ENCODE data around the gene ALOXE3.
"Not testable (repeated sequence)": the region's sequence is repeated elsewhere in the genome, so short reads cannot be mapped to it uniquely, and the experiment has no call there.

ALOXE3 gene

DNA sequence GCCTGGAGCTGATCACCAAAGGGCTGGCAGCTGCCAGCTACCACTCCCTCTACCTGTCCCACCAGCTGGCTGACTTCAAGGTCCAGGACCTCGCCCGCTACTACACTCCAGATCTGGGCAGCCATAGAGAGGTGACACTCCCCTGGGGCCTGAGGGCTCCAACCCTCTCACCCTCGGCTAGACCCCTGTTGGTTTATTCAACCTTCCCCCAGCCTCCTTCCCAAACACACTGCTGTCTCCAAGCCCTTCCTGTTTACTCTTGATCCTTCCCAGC, 48.8 kb downstream of the ALOXE3 start:
- Histone ChIP-seq H3K4me3 (ENCODE audit: low read depth in 1 of 2, low read length in 2 of 2) (no peak overlapping the region), H3K4me1 (ENCODE audit: insufficient read depth, low read length) (peaks cover 15% of the 10 kb centered on the region), H3K27me3 (ENCODE audit: control insufficient read depth in 1 of 2, insufficient read depth in 2 of 2, low read length in 2 of 2) (peaks cover 30 to 41% of the 10 kb centered on the region in 2 donors), H3K27ac (ENCODE audit: low read depth, low read length) (no peak overlapping the region), H3K9ac (ENCODE audit: low read length) (no peak overlapping the region), H3K9me3 (ENCODE audit: low read length) (no peaks in the 10 kb centered on the region), H3K36me3 (ENCODE audit: insufficient read depth, low read length) (no peaks in the 10 kb centered on the region)

DNA sequence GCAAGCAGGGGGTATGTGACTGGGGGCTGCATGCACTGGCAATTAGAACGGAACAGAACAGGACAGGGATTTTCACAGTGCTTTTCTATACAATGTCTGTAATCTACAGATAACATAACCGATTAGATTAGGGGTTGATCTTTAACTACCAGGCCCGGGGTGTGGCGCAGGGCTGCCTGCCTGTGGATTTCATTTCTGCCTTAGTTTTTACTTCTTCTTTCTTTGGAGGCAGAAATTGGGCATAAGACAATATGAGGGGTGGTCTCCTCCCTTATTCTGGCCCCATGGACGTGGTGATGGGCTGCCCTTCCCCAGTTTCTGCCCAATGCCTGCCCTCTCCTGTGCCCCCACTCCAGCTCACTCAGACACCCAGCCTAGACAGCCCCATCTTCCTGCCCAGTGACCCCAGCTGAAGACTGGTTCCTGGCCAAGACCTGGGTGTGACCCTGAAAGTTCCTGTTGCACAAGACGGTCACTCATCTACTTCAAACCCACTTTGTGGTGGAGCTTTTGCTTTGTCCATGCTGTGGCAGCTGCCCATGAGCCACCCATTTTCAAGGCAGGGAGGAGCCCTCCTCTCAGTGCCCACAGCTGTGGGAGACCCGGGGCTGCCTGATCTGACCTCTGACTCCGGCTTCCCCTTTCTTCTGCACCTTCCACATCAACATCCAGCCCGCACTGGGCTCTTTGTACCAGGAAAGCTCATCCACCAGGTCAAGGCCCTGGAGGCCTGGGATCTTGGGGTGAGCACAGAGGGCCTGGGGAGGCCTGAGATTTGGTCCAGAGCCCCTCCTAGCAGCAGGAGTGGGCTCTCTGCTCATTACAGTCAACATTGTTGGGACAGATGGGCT, 49.4 kb downstream of the ALOXE3 start:
- H3K27me3 ChIP-seq (ENCODE audit: control insufficient read depth in 1 of 2, insufficient read depth in 2 of 2, low read length in 2 of 2), result peaks cover 24 to 40% of the 10 kb centered on the region in 2 donors
- no peaks in the 10 kb centered on the region for H3K36me3 ChIP-seq (ENCODE audit: insufficient read depth, low read length)
- peaks cover 13% of the 10 kb centered on the region for H3K4me1 ChIP-seq (ENCODE audit: insufficient read depth, low read length)
- H3K9me3 ChIP-seq (ENCODE audit: low read length), result no peaks in the 10 kb centered on the region
- no peak overlapping the region for H3K9ac ChIP-seq (ENCODE audit: low read length)
- no peak overlapping the region for H3K27ac ChIP-seq (ENCODE audit: low read depth, low read length)
- no peak overlapping the region for H3K4me3 ChIP-seq (ENCODE audit: low read depth in 1 of 2, low read length in 2 of 2)

DNA sequence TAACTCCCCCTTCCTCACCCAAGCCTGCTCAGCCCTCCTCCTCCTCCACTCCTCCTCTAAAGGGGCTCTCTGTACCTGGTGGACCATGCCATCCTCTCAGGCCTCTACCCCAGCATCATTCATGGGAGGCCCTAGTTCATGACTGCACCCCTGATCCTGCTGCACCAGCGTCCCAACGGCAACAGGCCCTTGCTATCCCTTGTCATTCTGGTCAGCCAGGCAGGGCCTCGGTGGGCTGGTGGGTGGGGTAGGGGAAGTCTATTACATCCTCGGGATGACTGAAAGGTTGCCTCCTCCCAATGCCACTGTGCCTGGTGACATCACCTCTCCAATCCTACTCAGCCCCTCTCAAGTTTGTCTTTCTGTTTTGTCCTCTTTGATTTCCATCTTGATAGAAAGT, 50.5 kb downstream of the ALOXE3 start:
- H3K27me3 ChIP-seq (ENCODE audit: control insufficient read depth in 1 of 2, insufficient read depth in 2 of 2, low read length in 2 of 2), result peaks cover 21 to 38% of the 10 kb centered on the region in 2 donors
- no peaks in the 10 kb centered on the region for H3K36me3 ChIP-seq (ENCODE audit: insufficient read depth, low read length)
- H3K9me3 ChIP-seq (ENCODE audit: low read length), result no peaks in the 10 kb centered on the region
- H3K4me1 ChIP-seq (ENCODE audit: insufficient read depth, low read length), result peaks cover 4% of the 10 kb centered on the region
- no peak overlapping the region for H3K9ac ChIP-seq (ENCODE audit: low read length)
- H3K4me3 ChIP-seq (ENCODE audit: low read depth in 1 of 2, low read length in 2 of 2), result no peak overlapping the region
- no peak overlapping the region for H3K27ac ChIP-seq (ENCODE audit: low read depth, low read length)

DNA sequence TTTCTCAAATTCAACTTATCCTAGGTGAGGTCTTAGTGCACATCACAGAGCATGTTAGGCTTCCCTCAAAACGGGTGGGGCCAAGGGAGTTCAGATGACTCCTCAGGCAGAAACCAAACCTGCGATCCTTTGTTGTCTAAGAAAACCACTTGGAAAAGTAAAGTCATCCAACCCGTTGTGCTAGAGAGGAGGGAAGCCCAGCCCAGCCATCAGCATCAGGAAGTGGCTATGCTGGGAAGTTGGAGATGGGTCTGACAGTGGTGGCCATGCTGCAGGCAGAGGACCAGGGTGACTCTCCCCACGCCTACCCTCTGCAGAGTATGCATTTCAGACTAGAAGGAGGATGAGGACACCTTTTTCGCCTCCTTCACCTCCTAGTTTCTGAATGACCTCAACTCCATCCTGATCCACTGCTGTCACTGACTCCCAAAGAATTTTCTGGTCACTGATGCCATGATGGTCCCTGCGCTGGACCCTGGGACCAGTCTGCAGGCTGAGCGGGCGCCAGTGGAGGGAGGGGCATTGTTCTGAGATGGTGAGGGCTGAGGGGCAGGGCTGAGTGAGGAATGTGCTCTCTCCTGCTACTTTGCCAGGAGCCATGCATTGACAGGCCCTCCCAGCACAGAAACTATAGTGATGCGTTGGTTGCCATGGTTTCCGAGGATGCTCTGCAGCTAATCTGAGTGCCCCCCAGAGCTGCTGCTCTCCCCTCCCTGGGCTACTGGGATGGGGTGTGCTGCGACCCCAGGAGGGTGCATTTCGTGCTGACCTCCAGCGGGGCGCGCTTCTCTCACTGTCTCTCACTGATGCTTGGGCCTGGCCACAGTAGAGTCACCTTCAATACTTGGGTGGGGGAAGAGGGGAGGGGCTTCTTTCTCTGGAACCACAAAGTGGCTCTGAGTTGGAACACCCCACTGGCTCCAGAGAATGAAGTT, 51.2 kb downstream of the ALOXE3 start:
- Histone ChIP-seq H3K36me3 (ENCODE audit: insufficient read depth, low read length) (no peaks in the 10 kb centered on the region), H3K27ac (ENCODE audit: low read depth, low read length) (no peak overlapping the region), H3K9ac (ENCODE audit: low read length) (no peak overlapping the region), H3K4me3 (ENCODE audit: low read depth in 1 of 2, low read length in 2 of 2) (no peak overlapping the region), H3K4me1 (ENCODE audit: insufficient read depth, low read length) (peaks cover 9% of the 10 kb centered on the region), H3K9me3 (ENCODE audit: low read length) (no peaks in the 10 kb centered on the region), H3K27me3 (ENCODE audit: control insufficient read depth in 1 of 2, insufficient read depth in 2 of 2, low read length in 2 of 2) (peaks cover 21 to 37% of the 10 kb centered on the region in 2 donors)

DNA sequence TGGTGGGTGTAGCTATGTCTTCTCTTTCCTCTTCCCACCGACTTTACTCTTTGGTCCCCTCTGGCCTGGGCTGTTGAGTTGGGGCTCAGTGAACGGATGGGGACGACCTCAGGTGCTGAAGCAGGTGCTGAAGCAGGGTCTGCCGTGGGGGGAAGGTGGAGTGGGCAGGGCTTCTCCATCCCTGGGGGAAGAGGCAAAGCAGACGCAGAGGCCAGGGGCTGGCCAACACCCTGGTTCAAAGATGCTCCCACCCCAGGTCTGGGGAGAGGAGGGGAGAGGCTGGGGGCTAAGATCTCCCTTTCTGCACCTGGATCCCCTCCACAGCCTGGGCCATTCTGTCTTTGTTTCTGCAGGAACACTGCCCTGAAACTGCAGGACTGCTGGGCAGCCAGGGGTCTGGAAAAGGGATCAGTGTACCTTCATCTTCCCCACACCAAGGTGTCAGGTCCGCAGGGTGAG, 53.7 kb downstream of the ALOXE3 start:
- peaks cover 37 to 48% of the 10 kb centered on the region in 2 donors for H3K27me3 ChIP-seq (ENCODE audit: control insufficient read depth in 1 of 2, insufficient read depth in 2 of 2, low read length in 2 of 2)
- H3K4me1 ChIP-seq (ENCODE audit: insufficient read depth, low read length), result peaks cover 9% of the 10 kb centered on the region
- no peak overlapping the region for H3K27ac ChIP-seq (ENCODE audit: low read depth, low read length)
- H3K9me3 ChIP-seq (ENCODE audit: low read length), result no peaks in the 10 kb centered on the region
- no peaks in the 10 kb centered on the region for H3K36me3 ChIP-seq (ENCODE audit: insufficient read depth, low read length)
- no peak overlapping the region for H3K4me3 ChIP-seq (ENCODE audit: low read depth in 1 of 2, low read length in 2 of 2)
- H3K9ac ChIP-seq (ENCODE audit: low read length), result no peak overlapping the region

DNA sequence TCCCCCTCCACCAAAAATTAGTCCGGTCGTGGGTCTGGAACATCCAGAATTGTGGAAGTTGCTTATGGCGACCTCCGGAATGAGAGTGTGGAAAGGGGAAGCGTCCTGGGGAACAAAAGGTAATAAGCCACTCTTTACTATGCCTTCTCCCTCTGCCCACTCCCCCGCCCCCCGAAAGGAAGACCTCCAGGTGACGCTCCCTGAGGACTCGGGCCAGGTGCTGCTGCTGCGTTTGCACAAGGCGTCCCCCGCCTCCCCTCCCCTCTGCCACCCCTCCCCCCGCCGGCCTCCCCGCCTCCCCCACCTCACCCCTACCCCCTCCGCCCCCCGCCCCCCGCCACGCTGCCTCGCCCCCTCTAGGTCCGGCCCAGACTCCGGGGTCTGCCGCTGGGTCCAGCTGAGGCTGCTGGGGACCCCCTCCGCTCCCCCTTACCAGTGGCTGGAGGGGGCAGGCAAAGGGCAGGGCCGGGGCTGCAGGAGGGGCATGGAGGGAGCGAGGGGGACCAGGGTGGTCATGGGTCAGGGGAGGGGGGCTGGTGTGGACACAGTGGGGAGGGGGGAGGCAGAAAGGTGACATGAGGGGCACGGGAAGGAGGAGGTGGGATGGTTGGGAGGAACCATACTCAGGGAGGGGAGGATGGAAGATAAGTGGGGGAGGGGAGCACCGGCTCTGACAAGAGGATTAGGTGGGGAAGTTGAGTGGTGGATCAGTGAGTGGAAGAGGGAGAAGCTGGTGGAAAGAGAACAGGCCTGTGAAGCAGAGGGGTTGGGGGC, 54.4 kb downstream of the ALOXE3 start:
- Histone ChIP-seq H3K4me3 (ENCODE audit: low read depth in 1 of 2, low read length in 2 of 2) (no peak overlapping the region), H3K27me3 (ENCODE audit: control insufficient read depth in 1 of 2, insufficient read depth in 2 of 2, low read length in 2 of 2) (peaks cover 43 to 54% of the 10 kb centered on the region in 2 donors), H3K9ac (ENCODE audit: low read length) (no peak overlapping the region), H3K9me3 (ENCODE audit: low read length) (no peaks in the 10 kb centered on the region), H3K4me1 (ENCODE audit: insufficient read depth, low read length) (peaks cover 9% of the 10 kb centered on the region), H3K27ac (ENCODE audit: low read depth, low read length) (no peak overlapping the region), H3K36me3 (ENCODE audit: insufficient read depth, low read length) (no peaks in the 10 kb centered on the region)

DNA sequence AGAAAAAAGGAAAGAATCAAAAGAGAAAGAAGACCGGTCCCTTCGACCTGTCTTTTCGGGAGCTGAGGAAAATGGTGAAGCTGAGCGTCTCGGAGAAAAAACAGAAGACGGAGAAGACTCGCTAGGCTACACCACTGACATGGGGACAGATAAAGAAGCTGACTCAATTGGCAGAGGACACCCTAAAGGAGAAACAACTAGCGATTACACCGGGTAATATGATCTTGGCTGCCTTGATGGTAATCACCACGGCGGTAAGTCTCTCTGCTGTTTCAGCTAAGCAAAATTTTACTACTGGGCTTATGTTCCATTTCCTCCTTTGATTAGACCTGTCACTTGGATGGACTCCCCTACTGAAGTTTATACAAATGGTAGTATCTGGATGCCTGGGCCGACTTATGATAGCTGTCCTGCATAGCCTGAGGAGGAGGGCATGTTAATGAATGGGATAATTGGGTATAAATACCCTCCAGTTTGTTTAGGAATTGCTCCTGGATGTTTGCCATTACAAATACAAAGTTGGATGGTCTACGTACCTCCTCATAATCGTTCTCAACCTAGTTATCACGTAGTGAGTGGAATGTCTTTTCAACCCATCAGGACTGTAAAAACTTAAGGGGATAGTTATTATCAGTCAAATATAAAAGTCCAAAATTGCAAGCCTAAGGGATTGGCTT, 55.4 kb downstream of the ALOXE3 start:
- Histone ChIP-seq H3K9me3 (ENCODE audit: low read length) (no peaks in the 10 kb centered on the region), H3K27me3 (ENCODE audit: control insufficient read depth in 1 of 2, insufficient read depth in 2 of 2, low read length in 2 of 2) (peaks cover 43 to 64% of the 10 kb centered on the region in 2 donors), H3K4me1 (ENCODE audit: insufficient read depth, low read length) (peaks cover 9% of the 10 kb centered on the region), H3K4me3 (ENCODE audit: low read depth in 1 of 2, low read length in 2 of 2) (no peak overlapping the region), H3K36me3 (ENCODE audit: insufficient read depth, low read length) (no peaks in the 10 kb centered on the region), H3K9ac (ENCODE audit: low read length) (no peak overlapping the region), H3K27ac (ENCODE audit: low read depth, low read length) (no peak overlapping the region)

DNA sequence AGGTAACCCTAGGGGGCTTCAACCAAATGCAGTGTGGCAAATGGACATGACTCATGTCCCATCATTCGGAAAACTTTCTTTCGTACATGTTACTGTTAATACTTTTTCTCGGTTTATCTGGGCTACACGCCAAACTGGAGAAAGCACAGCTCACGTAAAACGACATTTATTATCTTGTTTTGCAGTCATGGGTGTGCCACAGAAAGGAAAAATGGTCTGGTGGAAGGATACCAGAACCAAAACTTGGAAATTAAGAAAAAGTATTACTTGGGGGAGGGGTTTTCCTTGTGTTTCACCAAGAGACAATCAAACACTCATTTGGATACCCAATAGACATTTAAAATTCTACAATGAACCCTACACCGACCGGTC, 55.9 kb downstream of the ALOXE3 start:
- H3K27ac ChIP-seq (ENCODE audit: low read depth, low read length), result no peak overlapping the region
- peaks cover 43 to 65% of the 10 kb centered on the region in 2 donors for H3K27me3 ChIP-seq (ENCODE audit: control insufficient read depth in 1 of 2, insufficient read depth in 2 of 2, low read length in 2 of 2)

DNA sequence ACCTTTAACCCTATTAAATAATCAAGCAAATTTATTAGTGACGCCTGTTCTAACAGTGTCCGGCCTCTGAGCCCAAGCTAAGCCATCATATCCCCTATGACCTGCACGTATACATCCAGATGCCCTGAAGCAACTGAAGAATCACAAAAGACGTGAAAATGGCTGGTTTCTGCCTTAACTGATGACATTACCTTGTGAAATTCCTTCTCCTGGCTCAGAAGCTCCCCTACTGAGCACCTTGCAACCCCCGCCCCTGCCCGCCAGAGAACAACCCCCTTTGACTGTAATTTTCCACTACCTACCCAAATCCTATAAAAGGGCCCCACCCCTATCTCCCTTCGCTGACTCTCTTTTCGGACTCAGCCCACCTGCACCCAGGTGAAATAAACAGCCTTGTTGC, 56.5 kb downstream of the ALOXE3 start:
- H3K4me3 ChIP-seq (ENCODE audit: low read depth in 1 of 2, low read length in 2 of 2); H3K4me1 ChIP-seq (ENCODE audit: insufficient read depth, low read length); H3K9me3 ChIP-seq (ENCODE audit: low read length); H3K36me3 ChIP-seq (ENCODE audit: insufficient read depth, low read length); H3K9ac ChIP-seq (ENCODE audit: low read length); H3K27ac ChIP-seq (ENCODE audit: low read depth, low read length): not testable (repeated sequence)
- H3K27me3 ChIP-seq (ENCODE audit: control insufficient read depth in 1 of 2, insufficient read depth in 2 of 2, low read length in 2 of 2), result peaks cover 43 to 69% of the 10 kb centered on the region in 2 donors

More for the DNA sequence above, 55.9 kb downstream of the ALOXE3 start:
- H3K36me3 ChIP-seq (ENCODE audit: insufficient read depth, low read length), result no peaks in the 10 kb centered on the region
- H3K9me3 ChIP-seq (ENCODE audit: low read length), result no peaks in the 10 kb centered on the region
- no peak overlapping the region for H3K9ac ChIP-seq (ENCODE audit: low read length)
- H3K4me1 ChIP-seq (ENCODE audit: insufficient read depth, low read length), result peaks cover 9% of the 10 kb centered on the region
- H3K4me3 ChIP-seq (ENCODE audit: low read depth in 1 of 2, low read length in 2 of 2), result no peak overlapping the region

DNA sequence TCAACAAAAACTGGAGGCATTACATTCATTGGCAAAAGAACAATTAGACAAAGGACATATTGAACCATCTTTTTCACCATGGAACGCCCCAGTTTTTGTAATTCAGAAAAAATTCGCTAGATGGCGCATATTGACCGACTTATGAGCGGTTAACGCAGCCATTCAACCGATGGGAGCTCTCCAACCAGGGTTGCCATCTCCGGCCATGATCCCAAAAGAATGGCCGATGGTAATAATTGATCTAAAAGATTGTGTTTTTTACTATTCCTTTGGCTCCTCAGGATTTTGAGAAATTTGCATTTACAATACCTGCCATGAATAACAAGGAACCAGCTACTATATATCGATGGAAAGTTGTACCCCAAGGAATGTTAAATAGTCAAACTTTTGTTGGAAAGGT, 58.0 kb downstream of the ALOXE3 start:
- Histone ChIP-seq H3K9me3 (ENCODE audit: low read length) (no peaks in the 10 kb centered on the region), H3K36me3 (ENCODE audit: insufficient read depth, low read length) (no peaks in the 10 kb centered on the region), H3K27me3 (ENCODE audit: control insufficient read depth in 1 of 2, insufficient read depth in 2 of 2, low read length in 2 of 2) (peaks cover 43 to 72% of the 10 kb centered on the region in 2 donors), H3K4me1 (ENCODE audit: insufficient read depth, low read length) (peaks cover 9% of the 10 kb centered on the region), H3K9ac (ENCODE audit: low read length) (no peak overlapping the region), H3K27ac (ENCODE audit: low read depth, low read length) (no peak overlapping the region), H3K4me3 (ENCODE audit: low read depth in 1 of 2, low read length in 2 of 2) (no peak overlapping the region)
